ENCODE data around the gene ATP9B.

DNA sequence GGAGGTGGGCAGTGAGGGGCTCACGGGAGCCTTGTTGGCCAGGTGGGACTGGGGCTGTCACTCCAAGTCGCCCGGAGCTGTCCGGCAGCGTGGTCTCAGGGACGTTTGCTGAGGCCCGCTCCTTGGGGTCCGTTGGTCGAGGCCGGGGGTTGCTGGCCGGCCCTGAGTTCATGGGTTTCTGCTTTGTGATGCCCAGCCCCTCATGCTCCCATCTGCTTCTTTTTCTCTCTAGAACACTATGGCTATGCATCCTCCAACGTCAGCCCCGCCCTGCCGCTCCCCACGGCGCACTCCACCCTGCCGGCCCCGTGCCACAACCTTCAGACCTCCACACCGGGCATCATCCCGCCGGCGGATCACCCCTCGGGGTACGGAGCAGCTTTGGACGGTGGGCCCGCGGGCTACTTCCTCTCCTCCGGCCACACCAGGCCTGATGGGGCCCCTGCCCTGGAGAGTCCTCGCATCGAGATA is 341.0 kb downstream of the ATP9B start:
- TF ChIP-seq, protein P1, sequence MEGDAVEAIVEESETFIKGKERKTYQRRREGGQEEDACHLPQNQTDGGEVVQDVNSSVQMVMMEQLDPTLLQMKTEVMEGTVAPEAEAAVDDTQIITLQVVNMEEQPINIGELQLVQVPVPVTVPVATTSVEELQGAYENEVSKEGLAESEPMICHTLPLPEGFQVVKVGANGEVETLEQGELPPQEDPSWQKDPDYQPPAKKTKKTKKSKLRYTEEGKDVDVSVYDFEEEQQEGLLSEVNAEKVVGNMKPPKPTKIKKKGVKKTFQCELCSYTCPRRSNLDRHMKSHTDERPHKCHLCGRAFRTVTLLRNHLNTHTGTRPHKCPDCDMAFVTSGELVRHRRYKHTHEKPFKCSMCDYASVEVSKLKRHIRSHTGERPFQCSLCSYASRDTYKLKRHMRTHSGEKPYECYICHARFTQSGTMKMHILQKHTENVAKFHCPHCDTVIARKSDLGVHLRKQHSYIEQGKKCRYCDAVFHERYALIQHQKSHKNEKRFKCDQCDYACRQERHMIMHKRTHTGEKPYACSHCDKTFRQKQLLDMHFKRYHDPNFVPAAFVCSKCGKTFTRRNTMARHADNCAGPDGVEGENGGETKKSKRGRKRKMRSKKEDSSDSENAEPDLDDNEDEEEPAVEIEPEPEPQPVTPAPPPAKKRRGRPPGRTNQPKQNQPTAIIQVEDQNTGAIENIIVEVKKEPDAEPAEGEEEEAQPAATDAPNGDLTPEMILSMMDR (IDR thresholded peaks at IDR 0.05; ENCODE audit: insufficient read depth, low read depth, low read length), result no peak
- TF ChIP-seq EZH2 (IDR thresholded peaks at IDR 0.05; ENCODE audit: insufficient read depth, low read length), result no peak

All from astrocyte (in vitro differentiated cells and primary cell).